Cardiac fibroblast (primary cell): ENCODE results near the gene SERAC1.
A peak's percentile ranks its signal among the peaks of the same experiment; 100 is the strongest.

Source experiments
- DNase-seq, 2 donors: peaks; one replicate each; pipeline versions ENCODE4 v3.0.0 to v3.0.0-alpha.2; 2010; ENCODE audit warnings: low read depth in 2 of 2
- H3K4me3 ChIP-seq, 2 donors: replicated peaks in 1 of 2; 1 replicate in 1 of 2; 2 replicates in 1 of 2; pipeline ENCODE4 v1.5.1; 2011; ENCODE audit warnings: low read depth in 2 of 2, low read length in 2 of 2, mild to moderate bottlenecking in 2 of 2, moderate library complexity in 1 of 2
- TF ChIP-seq, protein P1 (sequence below): IDR thresholded peaks from one replicate; pipeline ENCODE4 v1.5.1; 2011; ENCODE audit warnings: low read depth, mild to moderate bottlenecking, low read length, inconsistent platforms

Gene SERAC1

DNA sequence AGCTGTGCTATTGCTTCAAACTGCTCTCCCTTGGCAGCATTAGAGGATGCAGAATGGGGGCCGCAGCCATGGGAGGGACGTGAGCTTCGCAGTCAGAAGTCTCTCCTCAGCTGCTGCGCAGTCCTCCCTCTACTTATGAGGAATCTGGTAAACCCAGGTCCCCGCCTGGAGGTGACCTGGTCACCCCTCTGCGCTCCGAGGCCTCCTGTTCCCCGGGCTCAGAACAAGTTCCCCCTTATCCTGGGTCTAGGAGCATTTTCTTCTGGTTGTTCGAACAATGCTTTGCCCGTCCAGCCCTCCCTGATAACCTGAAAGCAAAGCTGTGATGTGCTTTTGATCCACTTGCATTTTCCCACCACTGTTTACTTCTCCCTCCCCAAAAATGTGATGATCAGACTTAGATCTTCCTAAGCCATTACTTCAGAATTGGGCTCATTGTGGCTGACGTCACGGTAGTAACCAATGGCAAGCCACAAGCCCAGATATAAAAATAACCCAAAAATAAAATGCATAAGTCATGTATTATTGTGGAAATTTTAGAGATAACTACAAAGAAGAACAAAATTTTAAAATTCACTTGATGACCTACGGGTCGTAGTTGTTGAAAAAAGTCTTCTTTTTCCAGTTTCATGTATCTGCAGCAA, 80.7 kb downstream of the SERAC1 start:
- no peak overlapping the region for H3K4me3 ChIP-seq
- TF ChIP-seq, protein P1, sequence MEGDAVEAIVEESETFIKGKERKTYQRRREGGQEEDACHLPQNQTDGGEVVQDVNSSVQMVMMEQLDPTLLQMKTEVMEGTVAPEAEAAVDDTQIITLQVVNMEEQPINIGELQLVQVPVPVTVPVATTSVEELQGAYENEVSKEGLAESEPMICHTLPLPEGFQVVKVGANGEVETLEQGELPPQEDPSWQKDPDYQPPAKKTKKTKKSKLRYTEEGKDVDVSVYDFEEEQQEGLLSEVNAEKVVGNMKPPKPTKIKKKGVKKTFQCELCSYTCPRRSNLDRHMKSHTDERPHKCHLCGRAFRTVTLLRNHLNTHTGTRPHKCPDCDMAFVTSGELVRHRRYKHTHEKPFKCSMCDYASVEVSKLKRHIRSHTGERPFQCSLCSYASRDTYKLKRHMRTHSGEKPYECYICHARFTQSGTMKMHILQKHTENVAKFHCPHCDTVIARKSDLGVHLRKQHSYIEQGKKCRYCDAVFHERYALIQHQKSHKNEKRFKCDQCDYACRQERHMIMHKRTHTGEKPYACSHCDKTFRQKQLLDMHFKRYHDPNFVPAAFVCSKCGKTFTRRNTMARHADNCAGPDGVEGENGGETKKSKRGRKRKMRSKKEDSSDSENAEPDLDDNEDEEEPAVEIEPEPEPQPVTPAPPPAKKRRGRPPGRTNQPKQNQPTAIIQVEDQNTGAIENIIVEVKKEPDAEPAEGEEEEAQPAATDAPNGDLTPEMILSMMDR = no peak

DNA sequence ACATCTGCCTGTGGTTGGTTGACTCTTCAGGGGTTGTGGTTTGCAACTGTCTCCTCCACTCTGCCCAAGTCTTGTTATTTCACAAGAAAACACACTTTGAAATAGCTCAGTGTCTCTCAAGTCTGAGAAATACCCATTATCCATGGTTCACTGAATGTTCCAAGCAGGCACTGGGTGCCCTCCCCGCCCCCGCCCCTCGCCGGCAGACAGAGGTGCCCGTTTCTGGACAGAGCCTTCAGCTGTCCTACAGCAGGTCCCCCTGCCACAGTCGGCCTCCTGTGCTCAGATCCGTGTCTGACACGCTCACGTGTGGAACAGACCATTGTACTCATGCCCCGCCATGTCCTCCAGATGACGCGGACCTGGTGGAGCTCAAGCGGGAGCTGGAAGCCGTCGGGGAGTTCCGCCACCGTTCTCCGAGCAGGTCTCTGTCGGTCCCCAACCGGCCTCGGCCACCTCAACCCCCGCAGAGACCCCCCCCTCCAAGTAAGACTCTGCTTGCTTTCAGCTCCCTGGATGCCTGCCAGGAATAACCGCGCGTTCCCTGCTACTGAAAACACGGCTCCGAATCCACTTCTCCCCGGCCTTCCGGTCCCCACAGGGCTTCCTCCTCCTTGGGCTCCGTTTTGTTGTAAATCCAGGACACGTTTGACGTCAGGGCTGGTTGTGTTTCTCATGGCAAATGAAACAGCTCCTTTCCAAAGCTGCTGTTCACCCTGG, 81.4 kb downstream of the SERAC1 start:
- DNase-seq = peak; percentile 21 to 30
- H3K4me3 ChIP-seq = no peak overlapping the region
- TF ChIP-seq, protein P1 = no peak

More for the DNA sequence above, 80.7 kb downstream of the SERAC1 start:
- DNase-seq = no peak

DNA sequence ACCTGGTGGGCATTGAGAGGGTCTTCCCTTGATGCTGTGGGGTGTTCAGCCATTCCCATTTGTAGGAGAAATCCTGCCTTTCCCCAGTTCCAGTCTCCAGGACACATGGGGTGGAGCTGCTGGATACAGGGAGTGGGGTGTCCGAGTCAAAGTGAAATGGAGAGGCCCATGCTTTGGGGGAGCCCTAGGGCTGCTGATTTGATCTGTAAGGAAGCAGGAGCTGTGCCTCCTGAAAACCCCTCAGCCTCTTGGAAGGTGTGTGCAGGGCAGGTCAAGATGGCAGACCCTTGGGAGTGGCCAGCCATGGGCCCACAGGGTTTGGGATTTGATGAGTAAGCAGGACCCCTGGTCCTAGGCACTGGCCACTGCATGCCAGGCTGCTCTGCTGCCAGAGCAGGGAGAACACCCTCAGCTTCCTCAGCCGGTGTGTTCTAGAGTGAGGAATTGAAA, 82.0 kb downstream of the SERAC1 start:
- DNase-seq = no peak
- H3K4me3 ChIP-seq = no peak overlapping the region
- TF ChIP-seq, protein P1 = no peak

DNA sequence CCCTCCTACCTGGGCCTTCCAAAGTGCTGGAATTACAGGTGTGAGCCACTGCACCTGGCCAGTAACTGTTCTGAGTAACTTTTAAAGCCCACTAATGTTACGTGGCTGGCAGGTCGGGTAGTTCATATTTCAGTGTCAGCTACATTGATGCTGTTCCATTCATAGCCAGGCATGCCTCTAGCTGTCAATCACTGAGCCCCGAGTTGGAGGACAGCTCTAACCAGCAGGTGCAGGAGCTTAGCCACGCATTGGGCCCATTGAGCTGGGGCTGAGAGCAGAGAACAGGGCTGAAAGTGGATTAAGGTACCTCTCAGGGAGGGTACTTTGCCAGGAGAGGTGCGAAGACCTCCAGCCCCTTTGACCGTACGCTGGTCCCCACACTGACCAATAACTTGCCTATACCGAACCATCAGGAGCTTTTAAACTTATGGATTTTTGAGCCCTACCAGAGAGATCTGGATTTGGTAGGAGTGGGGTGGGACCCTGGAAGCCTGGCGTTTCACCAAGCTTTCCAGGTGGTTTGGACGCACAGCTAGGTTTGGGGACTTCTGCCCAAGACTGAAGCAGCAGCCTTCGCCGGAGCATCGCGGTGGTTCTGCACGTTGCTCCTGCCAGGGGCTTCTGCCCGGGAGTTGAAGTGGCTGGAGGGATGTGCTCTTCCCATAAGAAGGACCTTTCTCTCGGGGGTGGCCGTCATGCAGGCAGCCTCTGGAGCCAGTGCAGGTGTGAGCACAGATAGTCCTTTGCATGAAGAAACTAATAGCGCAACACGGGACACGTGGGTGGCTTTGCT, 82.6 kb downstream of the SERAC1 start:
- H3K4me3 ChIP-seq = no peak overlapping the region
- DNase-seq = no peak
- TF ChIP-seq, protein P1 = no peak

DNA sequence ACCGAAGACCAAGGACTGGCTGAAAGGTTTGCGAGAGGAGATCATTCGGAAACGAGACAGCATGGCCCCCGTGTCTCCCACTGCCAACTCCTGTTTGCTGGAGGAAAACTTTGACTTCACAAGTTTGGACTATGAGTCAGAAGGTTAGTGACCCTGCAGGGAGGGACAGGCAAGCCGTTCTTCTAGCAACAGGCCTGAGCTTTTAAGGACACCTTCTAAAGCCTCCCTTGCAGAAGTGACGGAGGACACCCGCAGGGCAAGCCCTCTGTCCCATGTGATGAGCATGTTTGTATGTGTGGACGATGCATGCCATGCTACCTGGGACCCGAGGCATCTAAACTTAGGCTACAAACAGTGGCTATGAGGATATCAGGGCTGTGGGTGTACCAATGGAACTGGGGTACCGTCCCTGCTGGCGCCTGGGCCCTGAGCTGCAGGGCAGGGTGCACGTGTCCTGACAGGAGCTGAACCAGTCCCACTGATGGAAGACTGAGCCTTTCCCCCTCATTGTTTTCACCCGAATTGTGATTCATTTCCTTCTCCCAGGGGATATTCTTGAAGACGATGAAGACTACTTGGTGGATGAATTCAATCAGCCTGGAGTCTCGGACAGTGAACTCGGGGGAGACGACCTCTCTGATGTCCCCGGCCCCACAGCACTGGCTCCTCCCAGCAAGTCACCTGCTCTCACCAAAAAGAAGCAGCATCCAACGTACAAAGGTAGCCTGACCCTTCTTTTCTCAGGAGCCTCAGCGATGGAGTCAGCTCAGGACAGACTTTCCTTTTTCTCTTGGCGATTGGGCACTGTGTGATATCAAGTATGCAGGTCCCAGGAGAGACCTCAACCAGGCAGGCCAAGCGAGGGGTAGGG, 84.4 kb downstream of the SERAC1 start:
- DNase-seq = peak in 1 of 2 donors; percentile 47
- TF ChIP-seq, protein P1 = no peak

DNA sequence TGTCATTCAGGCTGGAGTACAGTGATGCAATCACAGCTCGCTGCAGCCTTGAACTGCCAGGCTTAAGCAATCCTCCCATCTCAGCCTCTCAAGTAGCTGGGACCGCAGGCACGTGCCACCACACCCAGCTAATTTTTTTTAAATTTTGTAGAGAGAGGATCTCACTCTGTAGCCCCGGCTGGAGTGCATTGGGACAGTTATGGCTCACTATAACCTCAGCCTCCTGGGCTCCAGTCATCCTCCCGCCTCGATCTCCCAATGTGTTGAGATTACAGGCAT, 86.5 kb downstream of the SERAC1 start:
- no peak for DNase-seq
- no peak overlapping the region for H3K4me3 ChIP-seq
- TF ChIP-seq, protein P1 = no peak

More for the DNA sequence above, 84.4 kb downstream of the SERAC1 start:
- H3K4me3 ChIP-seq = no peak overlapping the region
